GM13977 (cell line): Measurements from ENCODE around the gene CMYA5.
"Not testable (repeated sequence)": the region's sequence is repeated elsewhere in the genome, so short reads cannot be mapped to it uniquely, and the experiment has no call there.

ENCODE experiments used
- DNase-seq: peaks from one replicate; pipeline ENCODE4 v3.0.0; 2012; ENCODE audit warnings: low spot score
- CTCF ChIP-seq: IDR thresholded peaks from 2 replicates; pipeline ENCODE4 v1.5.1; 2012; ENCODE audit warnings: mild to moderate bottlenecking, control low read depth; ENCODE audit not compliant: insufficient read depth; ENCODE audit errors: extremely low read depth, missing control alignments
- in situ Hi-C: fragments of 300-500 bp; cut with MboI; formaldehyde crosslinking; loops from one replicate; pipeline ENCODE4 v1.12.0; 2022; ENCODE audit warnings: low sequenced_read_pairs, low pct_unique_long_range_greater_than_20kb, mixed read lengths, inconsistent platforms; ENCODE audit not compliant: unreplicated experiment

The CMYA5 gene

GRCh38 chr5:79666758-79667157 lies 22.9 kb upstream of the CMYA5 start:
- DNase-seq = no peak
- in situ Hi-C loops = no loop called here
- no peak for TF ChIP-seq CTCF

GRCh38 chr5:79672392-79672791 lies 17.2 kb upstream of the CMYA5 start:
- in situ Hi-C loops = no loop called here

GRCh38 chr5:79676354-79676753 lies 13.3 kb upstream of the CMYA5 start:
- in situ Hi-C loops, DNase-seq: not testable (repeated sequence)

More at GRCh38 chr5:79672392-79672791, 17.2 kb upstream of the CMYA5 start:
- no peak for DNase-seq
- no peak for TF ChIP-seq CTCF

- in situ Hi-C loops = loop anchor here (5.0 kb wide), 1 partner anchor 35 kb away; no protein-coding TSS in a partner anchor
- DNase-seq = not testable (repeated sequence)
Observed at GRCh38 chr5:79682102-79682501, 7.5 kb upstream of the CMYA5 start.

GRCh38 chr5:79684782-79685181 lies 4.9 kb upstream of the CMYA5 start:
- TF ChIP-seq CTCF = no peak
- in situ Hi-C loops = loop anchor here (5.0 kb wide), 1 partner anchor 37 kb away; no protein-coding TSS in a partner anchor
- DNase-seq = no peak

GRCh38 chr5:79685627-79686026 lies 4.0 kb upstream of the CMYA5 start:
- in situ Hi-C loops = no loop called here
- no peak for TF ChIP-seq CTCF
- no peak for DNase-seq

GRCh38 chr5:79686799-79687198 lies 2.8 kb upstream of the CMYA5 start:
- in situ Hi-C loops = no loop called here
- no peak for DNase-seq
- no peak for TF ChIP-seq CTCF

GRCh38 chr5:79687889-79688288 lies 1.7 kb upstream of the CMYA5 start:
- TF ChIP-seq CTCF = no peak
- no peak for DNase-seq
- in situ Hi-C loops = no loop called here
